Ureter (tissue), 1 donor: ENCODE results near the gene ZNF839. TPM values are rescaled to one million over a fixed set of nuclear protein-coding genes. Genes with fewer than 3 reads are reported as not detected.

Source experiments
- DNase-seq: peaks from one replicate; pipeline ENCODE4 v3.0.0-alpha.2; 2020; ENCODE audit warnings: low spot score
- total RNA-seq: library from RNA; stranded (reverse); gene quantifications from one replicate; pipeline ENCODE4 v1.2.4, GENCODE V29; 2023
- donor health status: DM: yes; HTN: yes; CAD: no.

Gene ZNF839
- total RNA-seq, 1 donor from 2014 or later, result 18.1 TPM

DNA sequence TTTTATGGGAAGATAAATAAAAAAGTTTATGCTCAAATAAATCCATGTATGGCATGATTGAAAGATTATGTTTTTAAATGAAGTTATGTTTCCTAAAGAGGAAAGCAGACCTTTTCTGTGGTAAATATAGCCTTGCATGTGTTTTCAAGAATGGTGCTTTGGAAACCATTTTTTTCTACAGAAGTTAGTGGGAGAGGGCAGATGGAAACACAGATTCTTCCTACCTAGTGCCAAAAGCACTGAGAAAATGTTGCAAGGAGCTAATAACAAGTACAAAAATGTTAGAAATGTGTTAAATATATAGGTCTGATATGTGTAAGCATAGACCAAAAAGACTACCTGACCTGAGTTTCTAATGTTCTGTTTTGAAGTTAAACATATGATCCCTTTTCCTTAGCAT lies 67.5 kb downstream of the ZNF839 start:
- DNase-seq, result no peak

DNA sequence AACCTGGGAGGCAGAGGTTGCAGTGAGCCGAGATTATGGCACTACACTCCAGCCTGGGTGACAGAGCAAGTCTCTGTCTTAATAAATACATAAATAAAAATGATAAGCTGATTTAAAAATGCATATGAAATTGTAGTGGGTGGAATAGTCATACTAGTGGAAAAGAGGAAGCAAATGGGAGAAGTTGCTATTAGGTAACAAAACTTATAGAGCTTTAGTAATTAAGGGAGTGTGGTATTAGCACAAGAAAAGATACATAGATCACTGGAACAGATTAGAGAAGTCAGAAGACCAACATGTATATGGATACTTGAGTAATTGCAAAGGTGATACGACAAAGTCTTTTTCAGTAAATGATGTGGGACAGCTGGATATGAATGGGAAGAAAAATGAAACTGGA lies 69.7 kb downstream of the ZNF839 start:
- no peak for DNase-seq

DNA sequence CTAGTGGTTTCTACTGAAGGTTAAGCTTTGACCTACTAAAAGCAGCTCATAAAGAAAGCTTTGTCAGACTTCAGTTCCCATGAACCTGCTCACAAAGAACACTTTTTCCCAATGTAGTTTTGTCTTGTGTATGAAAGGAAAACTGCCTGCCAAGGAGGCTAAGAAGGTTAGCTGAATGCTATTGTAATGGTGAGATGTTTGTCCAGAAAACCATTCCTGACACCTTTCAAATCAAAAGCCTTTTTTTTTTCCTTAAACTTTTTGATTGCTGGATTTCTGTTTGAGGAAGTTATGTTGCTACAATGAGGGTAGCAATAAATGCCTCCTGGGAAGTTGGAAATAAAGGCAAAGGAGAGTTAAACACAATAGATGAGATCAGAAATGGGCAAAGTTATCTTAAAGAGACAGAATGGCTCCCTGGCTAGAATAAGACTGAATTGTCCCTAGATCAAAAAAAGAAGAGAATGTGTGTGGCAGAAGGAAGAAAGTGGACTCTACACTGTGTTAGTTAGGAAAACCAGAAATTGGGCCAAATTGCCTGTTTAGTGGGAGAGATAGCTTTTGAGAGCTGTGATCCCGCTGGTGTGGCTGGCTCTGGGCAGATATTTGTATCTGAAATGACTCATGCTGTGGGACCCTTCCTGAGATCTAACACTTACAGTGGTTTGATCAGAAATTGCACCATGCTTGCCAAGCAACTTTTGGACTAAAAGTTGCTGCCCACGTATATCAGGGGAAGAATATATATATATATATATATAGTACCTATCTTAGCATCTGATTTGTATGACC lies 70.7 kb downstream of the ZNF839 start:
- no peak for DNase-seq

Other genes with a start within 250 kb of the ZNF839 start
- 583 TPM for gene HSP90AA1, start 232.7 kb upstream of the ZNF839 start, total RNA-seq
- gene WDR20, start 179.8 kb upstream of the ZNF839 start, total RNA-seq, result 45.7 TPM
- 24.4 TPM for gene MOK, start 14.6 kb upstream of the ZNF839 start, total RNA-seq
- gene CINP, start 43.1 kb downstream of the ZNF839 start, total RNA-seq, result 31.2 TPM
- 36.3 TPM for gene TECPR2, start 43.2 kb downstream of the ZNF839 start, total RNA-seq
- 11.5 TPM for gene ANKRD9, start 190.0 kb downstream of the ZNF839 start, total RNA-seq